Measurements from ENCODE around the gene PTK6.
"Not testable (repeated sequence)": the region's sequence is repeated elsewhere in the genome, so short reads cannot be mapped to it uniquely, and the experiment has no call there.

The PTK6 gene

GRCh38 chr20:63574829-63575743 lies 37.9 kb upstream of the PTK6 start:
- H3K9ac ChIP-seq (ENCODE audit: low read depth, low read length) = no peak overlapping the region
- H3K27ac ChIP-seq (ENCODE audit: low read depth, low read length) = no peak overlapping the region

GRCh38 chr20:63574156-63574828 lies 37.1 kb upstream of the PTK6 start, which contains the start of gene HELZ2:
Gene HELZ2, minus strand, starts transcription at chr20:63574239. Its CDS starts 1,854 bp downstream, at chr20:63572385.
- H3K27me3 ChIP-seq (ENCODE audit: control insufficient read depth, insufficient read depth, low read length) = no peaks in the 10 kb centered on the region
- peaks cover 9% of the 10 kb centered on the region; the same call in 1 of the 2 replicates for H3K4me1 ChIP-seq (ENCODE audit: control insufficient read depth, insufficient read depth, low read length)

More at GRCh38 chr20:63574829-63575743, 37.9 kb upstream of the PTK6 start:
- H3K9me3 ChIP-seq (ENCODE audit: control insufficient read depth, insufficient read depth, low read length) = no peaks in the 10 kb centered on the region
- H3K36me3 ChIP-seq (ENCODE audit: control insufficient read depth, insufficient read depth, low read length) = no peaks in the 10 kb centered on the region
- no peaks in the 10 kb centered on the region for H3K27me3 ChIP-seq (ENCODE audit: control insufficient read depth, insufficient read depth, low read length)
- peaks cover 9% of the 10 kb centered on the region; the same call in 1 of the 2 replicates for H3K4me1 ChIP-seq (ENCODE audit: control insufficient read depth, insufficient read depth, low read length)
- no peak overlapping the region for H3K4me3 ChIP-seq (ENCODE audit: low read depth, low read length)

DNA sequence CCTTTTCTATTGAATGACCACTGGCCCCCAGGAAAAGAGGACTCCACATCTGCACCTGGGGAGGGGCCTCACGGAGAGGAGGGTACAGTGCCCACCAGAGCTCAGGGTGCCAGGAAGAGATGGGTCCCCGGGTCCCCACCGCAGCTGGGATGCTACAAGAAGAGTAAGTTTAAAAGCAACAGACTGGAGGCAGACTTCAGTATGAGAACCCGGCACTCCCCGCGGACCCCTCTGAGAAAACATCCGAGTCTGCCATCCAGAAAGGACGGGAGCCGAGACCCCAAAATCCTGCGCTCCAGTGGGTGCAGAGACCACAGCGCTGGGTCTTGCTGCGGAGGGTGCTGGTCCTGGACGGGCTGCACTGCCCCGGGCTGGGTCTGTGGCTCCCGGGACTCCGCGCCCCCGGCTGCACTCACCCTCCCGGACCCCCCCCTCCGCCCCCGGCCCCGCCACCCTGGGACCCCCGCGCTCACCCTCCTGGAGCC lies 36.5 kb upstream of the PTK6 start:
- no peak overlapping the region for H3K27ac ChIP-seq (ENCODE audit: low read depth, low read length)
- H3K9ac ChIP-seq (ENCODE audit: low read depth, low read length) = no peak overlapping the region
- no peaks in the 10 kb centered on the region for H3K27me3 ChIP-seq (ENCODE audit: control insufficient read depth, insufficient read depth, low read length)
- peak overlapping the region; percentile 68 for H3K4me3 ChIP-seq (ENCODE audit: low read depth, low read length)
- H3K4me1 ChIP-seq (ENCODE audit: control insufficient read depth, insufficient read depth, low read length) = peaks cover 9% of the 10 kb centered on the region; the same call in 1 of the 2 replicates
- no peaks in the 10 kb centered on the region for H3K36me3 ChIP-seq (ENCODE audit: control insufficient read depth, insufficient read depth, low read length)
- H3K9me3 ChIP-seq (ENCODE audit: control insufficient read depth, insufficient read depth, low read length) = no peaks in the 10 kb centered on the region

More at GRCh38 chr20:63574156-63574828, 37.1 kb upstream of the PTK6 start, which contains the start of gene HELZ2:
- H3K4me3 ChIP-seq (ENCODE audit: low read depth, low read length) = peak within 1 kb of the TSS; percentile 68
- no peak within 1 kb of the TSS for H3K27ac ChIP-seq (ENCODE audit: low read depth, low read length)
- H3K9ac ChIP-seq (ENCODE audit: low read depth, low read length) = no peak within 1 kb of the TSS; the same call in 1 of the 2 replicates
- no peaks in the 10 kb centered on the region for H3K9me3 ChIP-seq (ENCODE audit: control insufficient read depth, insufficient read depth, low read length)
- H3K36me3 ChIP-seq (ENCODE audit: control insufficient read depth, insufficient read depth, low read length) = no peaks in the 10 kb centered on the region

- no peaks in the 10 kb centered on the region for H3K27me3 ChIP-seq (ENCODE audit: control insufficient read depth, insufficient read depth, low read length)
- peak overlapping the region; percentile 68 for H3K4me3 ChIP-seq (ENCODE audit: low read depth, low read length)
- peaks cover 9% of the 10 kb centered on the region; the same call in 1 of the 2 replicates for H3K4me1 ChIP-seq (ENCODE audit: control insufficient read depth, insufficient read depth, low read length)
- H3K36me3 ChIP-seq (ENCODE audit: control insufficient read depth, insufficient read depth, low read length) = no peaks in the 10 kb centered on the region
- no peaks in the 10 kb centered on the region for H3K9me3 ChIP-seq (ENCODE audit: control insufficient read depth, insufficient read depth, low read length)
- H3K27ac ChIP-seq (ENCODE audit: low read depth, low read length) = no peak overlapping the region
- H3K9ac ChIP-seq (ENCODE audit: low read depth, low read length) = no peak overlapping the region
These were observed 35.8 kb upstream of the PTK6 start for GRCh38 chr20:63572788-63573646.

DNA sequence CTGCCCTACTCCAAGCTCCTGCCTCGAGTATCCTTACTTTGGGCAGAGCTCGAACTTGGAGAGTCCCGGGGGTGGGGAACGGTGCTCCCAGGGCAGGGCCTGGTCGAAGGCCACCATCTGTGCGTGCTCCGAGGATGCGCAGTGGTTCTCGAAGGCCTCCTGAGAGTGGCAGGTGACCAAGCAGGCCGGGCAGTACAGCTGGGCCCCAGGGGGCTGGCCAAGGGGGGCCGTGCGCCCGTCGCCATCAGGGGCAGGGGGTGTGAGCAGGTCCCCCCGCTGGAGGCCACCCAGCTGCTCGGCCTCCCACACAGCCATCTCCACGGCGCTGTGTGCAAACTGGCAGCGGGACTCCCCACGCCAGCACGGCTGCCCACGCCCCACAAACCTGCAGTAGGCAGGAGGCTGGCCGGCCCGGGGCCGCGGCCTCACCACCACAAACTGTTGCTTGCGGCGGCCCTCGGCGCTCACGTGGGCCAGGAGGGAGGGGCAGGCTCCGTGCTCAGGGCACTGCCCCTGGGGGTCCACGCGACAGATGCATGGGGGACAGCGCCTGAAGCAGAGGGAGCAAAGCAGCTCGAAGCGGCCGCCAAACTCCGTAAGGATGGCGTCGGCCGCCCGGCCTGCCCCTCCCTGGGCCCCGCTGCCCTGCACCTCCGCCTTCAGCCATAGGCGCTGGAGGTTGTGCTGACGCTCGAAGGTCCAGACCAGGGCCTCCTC lies 35.1 kb upstream of the PTK6 start:
- no peak overlapping the region for H3K27ac ChIP-seq (ENCODE audit: low read depth, low read length)
- H3K27me3 ChIP-seq (ENCODE audit: control insufficient read depth, insufficient read depth, low read length) = no peaks in the 10 kb centered on the region
- H3K4me3 ChIP-seq (ENCODE audit: low read depth, low read length) = no peak overlapping the region
- H3K9ac ChIP-seq (ENCODE audit: low read depth, low read length) = no peak overlapping the region
- H3K4me1 ChIP-seq (ENCODE audit: control insufficient read depth, insufficient read depth, low read length) = peaks cover 9% of the 10 kb centered on the region; the same call in 1 of the 2 replicates
- no peaks in the 10 kb centered on the region for H3K9me3 ChIP-seq (ENCODE audit: control insufficient read depth, insufficient read depth, low read length)
- H3K36me3 ChIP-seq (ENCODE audit: control insufficient read depth, insufficient read depth, low read length) = no peaks in the 10 kb centered on the region

DNA sequence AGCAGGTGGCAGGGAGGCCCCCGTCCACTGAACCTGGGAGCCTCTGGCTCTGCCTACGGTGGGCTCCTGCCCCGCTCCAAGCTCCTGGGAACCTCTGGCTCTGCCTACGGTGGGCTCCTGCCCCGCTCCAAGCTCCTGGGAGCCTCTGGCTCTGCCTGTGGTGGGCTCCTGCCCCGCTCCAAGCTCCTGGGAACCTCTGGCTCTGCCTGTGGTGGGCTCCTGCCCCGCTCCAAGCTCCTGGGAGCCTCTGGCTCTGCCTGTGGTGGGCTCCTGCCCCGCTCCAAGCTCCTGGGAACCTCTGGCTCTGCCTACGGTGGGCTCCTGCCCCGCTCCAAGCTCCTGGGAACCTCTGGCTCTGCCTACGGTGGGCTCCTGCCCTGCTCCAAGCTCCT lies 33.9 kb upstream of the PTK6 start:
- not testable (repeated sequence) for H3K27me3 ChIP-seq (ENCODE audit: control insufficient read depth, insufficient read depth, low read length); H3K9ac ChIP-seq (ENCODE audit: low read depth, low read length); H3K36me3 ChIP-seq (ENCODE audit: control insufficient read depth, insufficient read depth, low read length); H3K4me3 ChIP-seq (ENCODE audit: low read depth, low read length); H3K9me3 ChIP-seq (ENCODE audit: control insufficient read depth, insufficient read depth, low read length); H3K27ac ChIP-seq (ENCODE audit: low read depth, low read length); H3K4me1 ChIP-seq (ENCODE audit: control insufficient read depth, insufficient read depth, low read length)

DNA sequence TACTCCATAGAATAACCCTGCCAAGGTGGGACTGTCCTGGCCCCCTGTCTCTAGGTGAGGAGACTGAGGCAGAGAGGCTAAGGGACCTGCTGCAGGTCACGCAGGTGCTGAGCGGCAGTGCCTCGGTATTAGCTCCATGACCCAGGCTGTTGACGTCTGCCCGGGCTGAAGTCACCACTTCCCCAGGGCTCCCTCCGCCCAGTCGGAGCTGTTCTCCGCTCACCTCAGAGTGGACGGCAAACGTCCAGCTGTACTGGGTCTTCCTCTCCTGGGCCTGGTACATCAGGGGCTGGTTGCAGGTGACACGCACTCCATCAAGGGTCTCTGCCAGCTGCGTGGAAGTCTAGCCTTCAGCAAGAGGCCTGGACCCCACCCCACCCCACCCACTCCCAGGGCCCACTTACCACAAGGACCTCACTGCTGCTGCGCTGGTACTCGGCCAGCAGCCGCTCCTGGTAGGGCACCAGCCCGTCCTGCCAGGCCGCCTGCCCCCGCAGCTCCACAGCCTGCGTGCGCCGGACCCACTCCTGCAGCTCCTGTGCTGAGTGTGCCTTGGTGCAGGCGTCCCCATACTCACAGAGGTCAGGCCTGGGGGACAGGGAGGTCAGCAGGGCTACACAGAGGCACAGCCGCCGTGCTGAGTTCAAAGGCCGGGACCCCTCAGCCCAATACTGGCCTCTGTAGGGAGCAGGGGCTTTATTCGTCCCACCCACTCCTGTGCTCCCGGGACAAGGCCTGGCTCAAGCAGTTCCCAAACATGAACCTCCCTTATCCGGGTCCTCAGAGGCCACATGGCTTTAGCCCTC lies 33.3 kb upstream of the PTK6 start:
- Histone ChIP-seq H3K36me3 (ENCODE audit: control insufficient read depth, insufficient read depth, low read length) (no peaks in the 10 kb centered on the region), H3K27ac (ENCODE audit: low read depth, low read length) (no peak overlapping the region), H3K27me3 (ENCODE audit: control insufficient read depth, insufficient read depth, low read length) (no peaks in the 10 kb centered on the region), H3K4me1 (ENCODE audit: control insufficient read depth, insufficient read depth, low read length) (peaks cover 8% of the 10 kb centered on the region; the same call in 1 of the 2 replicates), H3K9ac (ENCODE audit: low read depth, low read length) (no peak overlapping the region), H3K9me3 (ENCODE audit: control insufficient read depth, insufficient read depth, low read length) (no peaks in the 10 kb centered on the region), H3K4me3 (ENCODE audit: low read depth, low read length) (no peak overlapping the region)

DNA sequence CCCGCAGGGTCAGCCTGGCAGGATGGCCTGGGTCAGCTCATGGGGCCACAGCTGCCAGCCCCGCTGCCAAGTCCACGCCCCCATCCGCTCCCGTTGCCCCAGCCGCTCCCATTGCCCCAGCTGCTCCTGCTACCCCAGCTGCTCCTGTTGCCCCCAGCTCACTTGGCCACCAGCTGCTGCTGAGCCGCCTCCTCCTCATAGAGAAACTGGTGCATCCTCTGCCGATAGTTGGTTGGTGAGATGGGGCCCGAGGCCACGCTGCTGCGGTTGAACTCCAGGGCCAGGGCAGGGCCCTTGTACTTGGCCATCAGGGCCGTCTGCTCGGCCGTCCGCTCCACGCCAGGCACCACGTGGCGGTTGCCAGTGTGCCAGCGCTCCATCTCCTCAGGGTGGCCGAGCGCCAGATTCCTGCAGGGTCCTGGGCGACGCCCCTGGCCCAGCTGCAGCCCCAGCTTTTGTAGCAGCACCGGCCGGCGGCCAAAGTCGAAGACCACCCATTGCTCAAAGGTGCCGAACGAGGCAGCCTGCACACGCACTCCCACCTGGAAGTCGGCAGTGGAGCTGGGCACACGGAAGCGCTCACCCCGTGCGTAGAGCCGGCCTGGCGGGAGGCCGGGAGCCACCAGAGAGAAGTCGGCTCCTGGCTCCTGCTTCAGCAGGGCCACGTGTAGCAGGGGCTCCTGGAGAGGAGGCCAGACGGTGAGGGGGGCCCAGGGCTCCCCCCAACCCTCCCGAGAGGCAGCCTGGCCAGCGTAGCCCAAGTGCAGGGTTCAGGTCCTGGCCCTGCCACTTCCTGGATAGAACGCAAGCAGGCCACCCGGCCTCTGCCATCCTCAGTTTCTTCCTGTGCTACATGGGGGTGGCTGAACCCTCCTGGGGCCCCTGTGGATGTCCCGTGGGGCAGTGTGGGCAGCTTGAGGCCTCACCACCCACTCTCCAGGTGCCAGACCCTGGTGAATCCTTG lies 32.1 kb upstream of the PTK6 start:
- Histone ChIP-seq H3K36me3 (ENCODE audit: control insufficient read depth, insufficient read depth, low read length) (no peaks in the 10 kb centered on the region), H3K27ac (ENCODE audit: low read depth, low read length) (no peak overlapping the region), H3K4me1 (ENCODE audit: control insufficient read depth, insufficient read depth, low read length) (peaks cover under 1% of the 10 kb centered on the region; the same call in 1 of the 2 replicates), H3K27me3 (ENCODE audit: control insufficient read depth, insufficient read depth, low read length) (no peaks in the 10 kb centered on the region), H3K9ac (ENCODE audit: low read depth, low read length) (no peak overlapping the region), H3K9me3 (ENCODE audit: control insufficient read depth, insufficient read depth, low read length) (no peaks in the 10 kb centered on the region), H3K4me3 (ENCODE audit: low read depth, low read length) (no peak overlapping the region)
